K562 treated with DMSO at 1 percent for 12 hours (cell line): ENCODE data around the gene ABCC9. TPM values are rescaled to one million over a fixed set of nuclear protein-coding genes. Genes with fewer than 3 reads are reported as not detected.

Source experiments
- total RNA-seq: library from RNA; unstranded; fragments of 300-600 nt; gene quantifications from 2 replicates; pipeline ENCODE4 v1.2.3, GENCODE V29; 2022; ENCODE audit not compliant: insufficient read depth

Gene ABCC9
- total RNA-seq, result 0.26 TPM in 1 of 2 replicates, not detected in the other

DNA sequence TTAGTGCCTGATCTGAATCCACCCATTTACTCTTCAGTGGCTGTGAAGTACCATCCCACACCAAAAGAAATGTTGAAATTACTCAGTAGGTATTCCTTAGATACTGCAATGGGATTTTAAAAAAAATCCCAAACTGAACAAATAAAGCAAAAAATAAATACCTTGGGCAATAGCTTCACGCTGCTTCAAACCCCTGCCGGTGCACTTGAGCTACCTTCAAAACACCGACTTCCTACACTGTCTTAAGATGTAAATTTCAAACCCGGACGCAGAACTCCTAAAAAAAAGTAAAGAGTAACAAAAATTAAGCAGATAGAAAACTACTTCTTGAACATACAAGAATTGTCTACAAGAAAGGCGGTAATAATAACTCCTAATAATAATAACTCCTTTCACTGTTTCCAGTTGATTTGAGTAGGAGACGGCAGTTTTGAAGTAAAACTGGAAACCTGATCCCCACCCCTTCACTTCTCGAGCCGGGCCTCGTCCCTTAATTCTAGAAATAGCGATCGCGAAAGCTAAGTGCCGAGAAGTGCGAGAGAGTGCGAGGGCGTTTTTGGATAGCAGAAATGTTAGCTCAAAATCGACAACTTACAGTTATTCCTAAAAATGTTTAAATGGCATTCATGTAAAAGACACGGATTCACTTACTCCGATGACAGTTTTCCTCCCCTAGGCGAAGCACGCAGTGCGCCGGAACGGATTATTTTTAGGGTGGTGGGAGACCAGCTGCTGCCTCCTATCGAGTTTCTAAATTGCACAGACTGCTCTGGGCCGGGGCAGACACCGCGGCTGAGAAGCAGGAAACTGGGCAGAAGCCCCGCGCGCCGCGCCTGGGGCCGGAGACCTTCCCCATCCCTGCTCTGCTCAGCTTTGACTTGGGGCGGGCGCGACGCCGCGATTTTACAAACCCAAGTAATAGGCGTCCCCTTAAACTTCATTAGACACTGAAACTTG is at the start of gene ABCC9:
ABCC9 (minus strand) TSS at position 878 of the 957 bp plus-strand sequence. CDS start 4,752 bp downstream, outside the sequence.

DNA sequence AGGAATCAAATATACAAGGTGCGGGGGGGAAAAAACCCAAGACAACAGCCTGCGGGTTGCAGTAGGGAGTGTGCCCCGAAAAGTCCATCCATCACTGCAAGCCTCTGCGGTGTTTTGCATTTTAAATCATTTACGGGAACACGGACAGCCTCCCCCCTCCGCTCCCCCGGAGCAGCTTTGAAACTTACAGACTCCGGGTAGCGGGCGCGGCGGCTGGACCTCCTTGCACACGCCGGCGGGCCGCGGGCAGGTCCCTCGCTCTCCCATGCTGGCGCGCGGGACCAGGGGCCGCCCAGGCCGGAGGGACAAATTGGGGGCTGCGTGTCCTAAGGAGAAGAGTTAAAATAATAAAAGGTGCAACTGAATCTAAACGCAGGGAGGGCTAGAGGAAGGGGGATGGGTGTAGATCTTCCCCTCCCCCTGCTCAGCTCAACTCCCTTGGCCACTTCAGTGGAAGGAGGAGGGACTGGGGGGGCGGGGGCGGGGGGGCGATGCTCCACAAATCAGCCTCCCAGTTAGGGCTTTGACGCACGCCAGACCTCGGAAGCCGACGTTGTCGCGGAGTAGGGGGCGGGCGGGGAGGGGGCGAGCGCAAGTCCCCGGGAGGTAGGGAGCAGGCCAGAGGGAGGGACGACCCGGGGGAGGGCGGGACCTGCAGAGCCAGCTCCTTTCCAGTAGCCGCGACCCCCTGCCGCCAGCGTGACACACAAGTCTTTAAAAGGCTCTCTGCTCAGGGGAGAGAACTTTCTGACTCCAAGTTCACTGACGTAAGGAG is 166.7 kb downstream of the ABCC9 start, which contains the start of gene KCNJ8:
KCNJ8 (minus strand) TSS at position 349 of the 775 bp plus-strand sequence. CDS start 1,090 bp downstream, outside the sequence.

Other genes with a start within 250 kb of the ABCC9 start
- gene KCNJ8, start 166.7 kb downstream of the ABCC9 start, total RNA-seq, result 0.69 and 4.2 TPM in 2 replicates
- gene CMAS, start 104.8 kb upstream of the ABCC9 start, total RNA-seq, result 22.9 and 50.3 TPM in 2 replicates